ENCODE results near the gene BICDL1. TPM values are rescaled to one million over a fixed set of nuclear protein-coding genes. Genes with fewer than 3 reads are reported as not detected.

The BICDL1 gene
- total RNA-seq, 1 experiment from 2014 or later, result 18.2 TPM

GRCh38 chr12:120093592-120094355 lies 104.7 kb downstream of the BICDL1 start:
- no peak for ATAC-seq
- Histone ChIP-seq H3K9me3 (ENCODE audit: control insufficient read depth in 1 of 2, insufficient read depth in 1 of 2, low read depth in 1 of 2, low read length in 2 of 2) (no peaks in the 10 kb centered on the region), H3K79me2 (ENCODE audit: insufficient read depth, low read length) (no peaks in the 10 kb centered on the region; the same call in 1 of the 2 replicates), H3K27ac (ENCODE audit: low read depth, low read length) (no peak overlapping the region), H3K27me3 (ENCODE audit: insufficient read depth, low read length) (no peaks in the 10 kb centered on the region), H3K36me3 (ENCODE audit: control insufficient read depth in 1 of 2, insufficient read depth in 2 of 2, low read length in 2 of 2) (peaks cover 5 to 13% of the 10 kb centered on the region in 2 experiments; a peak in 3 of 4 replicates), H4K20me1 (ENCODE audit: insufficient read depth) (no peaks in the 10 kb centered on the region), H3K4me3 (replicated peaks in 1 of 2; ENCODE audit: low read depth in 1 of 2, low read length in 2 of 2) (no peak overlapping the region), H3K4me2 (ENCODE audit: low read length) (no peak overlapping the region), H2AFZ (ENCODE audit: low read depth, low read length, poor library complexity, severe bottlenecking) (no peak overlapping the region), H3K4me1 (ENCODE audit: control insufficient read depth in 1 of 2, insufficient read depth in 2 of 2, low read length in 2 of 2) (no peaks in the 10 kb centered on the region), H3K9me2 (ENCODE audit: insufficient read depth) (no peaks in the 10 kb centered on the region), H3K9ac (ENCODE audit: low read length) (no peak overlapping the region)
- no peak for DNase-seq (ENCODE audit: low read depth, low spot score)
- BruUV-seq (replicated peaks), result no TSS peak
- intact Hi-C loops (cut with micrococcal nuclease), result no loop called here
- ChIA-PET RAD21 (ENCODE audit: low non-redundant PET in 1 of 2, low total read pairs in 2 of 2, uncharacterized antibody in 2 of 2, unreplicated experiment in 2 of 2) (no interaction called here), CTCF (no interaction called here), POLR2A (no interaction called here)
- TF ChIP-seq SRF (IDR thresholded peaks at IDR 0.05; ENCODE audit: low read depth) (no peak), EGR1 (IDR thresholded peaks at IDR 0.05; ENCODE audit: low read depth) (no peak), TCF7L2 (IDR thresholded peaks at IDR 0.05; ENCODE audit: borderline replicate concordance, extremely low read depth, insufficient read depth, insufficient read length) (no peak), RAD21 (IDR thresholded peaks at IDR 0.05; ENCODE audit: low read depth) (no peak), POLR2A (IDR thresholded peaks at IDR 0.05; ENCODE audit: borderline replicate concordance, extremely low read depth, insufficient read depth, insufficient read length) (no peak), REST (IDR thresholded peaks at IDR 0.05; ENCODE audit: low read depth) (no peak), ATF3 (IDR thresholded peaks at IDR 0.05) (no peak), SP1 (IDR thresholded peaks at IDR 0.05; ENCODE audit: low read depth) (no peak), JUND (IDR thresholded peaks at IDR 0.05) (no peak), SIN3A (IDR thresholded peaks at IDR 0.05; ENCODE audit: low read depth) (no peak)
